ENCODE measurements around the gene AKAP9. TPM values are rescaled to one million over a fixed set of nuclear protein-coding genes. Genes with fewer than 3 reads are reported as not detected.

The AKAP9 gene
- total RNA-seq, 4 donors from 2014 or later: 91.1 to 150 (median 124) TPM

DNA sequence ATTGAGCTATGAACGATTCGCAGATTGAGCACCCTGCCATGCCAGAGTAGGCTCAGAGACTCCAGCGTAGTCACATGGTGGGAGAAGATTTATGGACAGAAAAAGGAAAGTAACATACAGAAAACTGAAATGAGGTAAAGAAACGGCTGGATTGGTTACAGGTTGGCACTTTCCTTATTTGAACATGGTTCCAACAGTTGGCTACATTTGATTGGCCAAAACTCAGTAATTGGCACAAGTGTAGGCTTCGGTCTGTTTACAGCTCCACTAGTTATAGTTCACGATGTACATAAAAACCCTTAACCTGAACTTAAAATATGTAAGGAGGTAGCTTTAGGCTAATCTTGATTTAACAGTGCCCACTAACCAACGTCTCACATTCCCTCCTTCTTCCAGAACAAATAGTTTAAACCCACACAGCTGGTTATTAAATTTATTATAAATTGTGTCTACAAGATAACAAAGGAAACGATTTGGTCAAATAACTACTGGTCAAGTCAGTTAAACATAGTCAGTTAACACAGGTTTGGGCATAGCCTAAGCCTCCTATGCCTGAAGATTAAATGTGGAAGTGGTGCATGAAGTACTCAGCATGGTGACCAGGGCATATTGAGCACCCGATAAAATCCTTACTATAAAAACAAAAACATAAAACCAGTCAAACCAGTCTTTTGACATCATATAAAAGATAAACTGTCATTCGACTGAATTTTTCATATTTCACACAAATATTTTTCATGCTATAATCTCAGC is 42.2 kb upstream of the AKAP9 start:
- TF ChIP-seq POLR2A (IDR thresholded peaks at IDR 0.05): no peak
- TF ChIP-seq, protein P1, sequence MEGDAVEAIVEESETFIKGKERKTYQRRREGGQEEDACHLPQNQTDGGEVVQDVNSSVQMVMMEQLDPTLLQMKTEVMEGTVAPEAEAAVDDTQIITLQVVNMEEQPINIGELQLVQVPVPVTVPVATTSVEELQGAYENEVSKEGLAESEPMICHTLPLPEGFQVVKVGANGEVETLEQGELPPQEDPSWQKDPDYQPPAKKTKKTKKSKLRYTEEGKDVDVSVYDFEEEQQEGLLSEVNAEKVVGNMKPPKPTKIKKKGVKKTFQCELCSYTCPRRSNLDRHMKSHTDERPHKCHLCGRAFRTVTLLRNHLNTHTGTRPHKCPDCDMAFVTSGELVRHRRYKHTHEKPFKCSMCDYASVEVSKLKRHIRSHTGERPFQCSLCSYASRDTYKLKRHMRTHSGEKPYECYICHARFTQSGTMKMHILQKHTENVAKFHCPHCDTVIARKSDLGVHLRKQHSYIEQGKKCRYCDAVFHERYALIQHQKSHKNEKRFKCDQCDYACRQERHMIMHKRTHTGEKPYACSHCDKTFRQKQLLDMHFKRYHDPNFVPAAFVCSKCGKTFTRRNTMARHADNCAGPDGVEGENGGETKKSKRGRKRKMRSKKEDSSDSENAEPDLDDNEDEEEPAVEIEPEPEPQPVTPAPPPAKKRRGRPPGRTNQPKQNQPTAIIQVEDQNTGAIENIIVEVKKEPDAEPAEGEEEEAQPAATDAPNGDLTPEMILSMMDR (IDR thresholded peaks at IDR 0.05): no peak
- no peak for DNase-seq
- Histone ChIP-seq H3K4me3 (replicated peaks in 1 of 3) (no peak overlapping the region), H3K4me1 (no peaks in the 10 kb centered on the region), H3K27me3 (no peaks in the 10 kb centered on the region), H3K9me3 (no peaks in the 10 kb centered on the region), H3K36me3 (no peaks in the 10 kb centered on the region), H3K27ac (no peak overlapping the region)
- intact Hi-C loops (cut with DNase I): no loop called here
- 82 to 83% methylated on average over 10 of the region's 10 CpGs for WGBS, 2 donors

DNA sequence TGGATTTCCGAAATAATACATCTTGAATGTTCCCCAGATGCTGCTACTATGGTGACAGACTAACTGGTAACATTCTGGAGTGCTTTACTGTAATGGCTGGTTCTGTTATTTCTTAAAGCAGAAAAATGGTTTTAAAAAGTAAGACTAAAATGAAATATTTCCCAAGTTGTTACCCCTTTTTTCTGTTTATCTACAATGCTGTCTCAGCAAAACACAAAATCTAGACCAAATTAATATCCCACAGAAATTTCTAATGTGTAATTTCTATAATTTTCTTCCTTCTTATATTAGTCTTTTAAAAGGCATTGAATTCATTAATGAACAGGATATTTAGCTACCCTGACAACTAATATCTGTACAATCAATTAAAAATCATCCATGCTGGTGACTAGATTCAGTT is 41.1 kb upstream of the AKAP9 start:
- intact Hi-C loops (cut with DNase I): no loop called here
- Histone ChIP-seq H3K36me3 (no peaks in the 10 kb centered on the region), H3K4me1 (no peaks in the 10 kb centered on the region), H3K4me3 (replicated peaks in 1 of 3) (no peak overlapping the region), H3K27me3 (no peaks in the 10 kb centered on the region), H3K9me3 (no peaks in the 10 kb centered on the region), H3K27ac (no peak overlapping the region)
- WGBS, 2 donors: 94 to 98% methylated on average over 1 of the region's 1 CpG
- TF ChIP-seq, protein P1 (IDR thresholded peaks at IDR 0.05): no peak
- no peak for TF ChIP-seq POLR2A (IDR thresholded peaks at IDR 0.05)
- DNase-seq: no peak

DNA sequence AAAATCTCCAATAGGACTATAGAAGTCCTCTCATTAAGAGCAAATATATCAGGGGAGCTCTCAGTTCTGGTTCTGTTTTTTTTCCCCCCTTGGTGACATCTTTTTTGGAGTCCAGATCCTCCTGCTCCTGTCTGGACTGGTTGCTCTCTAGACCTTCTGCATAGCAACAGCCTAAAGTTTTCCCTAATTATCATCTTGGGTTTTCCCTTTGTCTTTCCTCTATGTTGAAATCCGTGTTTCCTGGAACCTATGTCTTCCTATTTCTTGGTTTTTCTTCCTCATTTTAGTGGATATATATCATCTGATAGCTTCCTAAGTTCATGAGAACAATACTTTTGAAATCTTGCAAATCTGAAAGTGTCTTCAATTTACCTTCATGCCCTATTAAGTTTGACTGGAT is 30.5 kb upstream of the AKAP9 start:
- no peaks in the 10 kb centered on the region for H3K4me1 ChIP-seq
- 83 to 90% methylated on average over 1 of the region's 1 CpG for WGBS, 2 donors
- no peak overlapping the region for H3K27ac ChIP-seq
- H3K27me3 ChIP-seq: no peaks in the 10 kb centered on the region
- H3K36me3 ChIP-seq: no peaks in the 10 kb centered on the region
- no peak for DNase-seq
- no peaks in the 10 kb centered on the region for H3K9me3 ChIP-seq
- TF ChIP-seq POLR2A (IDR thresholded peaks at IDR 0.05): no peak
- TF ChIP-seq, protein P1 (IDR thresholded peaks at IDR 0.05): no peak
- intact Hi-C loops (cut with DNase I): no loop called here
- no peak overlapping the region for H3K4me3 ChIP-seq (replicated peaks in 1 of 3)

DNA sequence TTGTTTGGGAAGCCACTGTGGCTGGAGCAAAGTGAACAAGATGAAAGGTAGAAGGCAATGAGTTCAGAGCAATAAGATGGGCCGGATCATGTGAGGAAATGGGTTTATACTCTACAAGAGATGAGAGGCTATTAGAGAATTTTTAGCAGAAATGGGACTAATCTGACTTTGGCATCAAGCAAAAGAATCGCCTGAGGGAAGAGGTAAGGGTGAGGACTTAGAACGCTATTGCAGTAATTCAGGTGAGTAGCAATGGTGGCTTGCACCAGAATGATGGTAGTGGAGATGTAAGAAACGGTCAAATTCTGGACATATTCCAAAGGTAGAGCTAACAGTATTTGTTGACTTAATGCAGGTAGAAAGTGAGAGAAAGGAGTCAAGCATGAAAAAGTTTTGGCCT is 29.5 kb upstream of the AKAP9 start:
- TF ChIP-seq, protein P1 (IDR thresholded peaks at IDR 0.05): no peak
- no peak for TF ChIP-seq POLR2A (IDR thresholded peaks at IDR 0.05)

DNA sequence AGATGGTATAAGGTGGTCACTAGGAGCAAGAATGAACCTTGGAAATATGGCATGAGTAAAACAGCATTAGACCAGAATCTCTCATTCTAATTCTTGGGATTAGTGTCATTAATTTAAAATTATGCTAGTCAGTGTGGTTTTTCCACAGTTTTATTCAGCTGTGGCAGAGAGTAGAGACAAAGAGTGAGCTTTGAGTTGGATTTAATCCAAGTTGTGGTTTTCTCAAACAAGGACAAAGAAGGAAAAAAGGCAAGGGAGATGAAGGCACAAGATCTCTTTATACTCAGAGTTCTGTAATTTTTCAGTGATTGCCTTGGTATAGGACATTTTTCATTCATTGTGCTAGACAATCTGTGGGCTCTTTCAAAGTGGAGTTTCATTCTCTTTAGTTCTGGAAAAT is 28.2 kb upstream of the AKAP9 start:
- intact Hi-C loops (cut with DNase I): no loop called here
- H3K9me3 ChIP-seq: no peaks in the 10 kb centered on the region
- TF ChIP-seq, protein P1 (IDR thresholded peaks at IDR 0.05): no peak
- TF ChIP-seq POLR2A (IDR thresholded peaks at IDR 0.05): no peak
- H3K27ac ChIP-seq: no peak overlapping the region
- DNase-seq: no peak
- no peak overlapping the region for H3K4me3 ChIP-seq (replicated peaks in 1 of 3)
- no peaks in the 10 kb centered on the region for H3K4me1 ChIP-seq
- no peaks in the 10 kb centered on the region for H3K27me3 ChIP-seq
- H3K36me3 ChIP-seq: no peaks in the 10 kb centered on the region

More for the DNA sequence above, 29.5 kb upstream of the AKAP9 start:
- no peak overlapping the region for H3K4me3 ChIP-seq (replicated peaks in 1 of 3)
- no peaks in the 10 kb centered on the region for H3K4me1 ChIP-seq
- no peak overlapping the region for H3K27ac ChIP-seq
- no peaks in the 10 kb centered on the region for H3K9me3 ChIP-seq
- no peaks in the 10 kb centered on the region for H3K36me3 ChIP-seq
- intact Hi-C loops (cut with DNase I): no loop called here
- no peaks in the 10 kb centered on the region for H3K27me3 ChIP-seq
- 91 to 93% methylated on average over 4 of the region's 4 CpGs for WGBS, 2 donors
- no peak for DNase-seq
